Measurements from ENCODE around the gene NR2E1.
A peak's percentile ranks its signal among the peaks of the same experiment; 100 is the strongest.

The NR2E1 gene

GRCh38 chr6:108127826-108128225 lies 38.0 kb upstream of the NR2E1 start:
- no peak overlapping the region for H2BK12ac ChIP-seq (ENCODE audit: low read length in 2 of 2)
- no peak overlapping the region for H2BK5ac ChIP-seq (ENCODE audit: low read depth, low read length, poor library complexity, severe bottlenecking)
- no peak overlapping the region for H3K4me2 ChIP-seq (ENCODE audit: low read length, poor library complexity, severe bottlenecking)
- H4K91ac ChIP-seq (ENCODE audit: low read length): no peak overlapping the region
- no peaks in the 10 kb centered on the region for H3K36me3 ChIP-seq (ENCODE audit: control insufficient read depth in 1 of 2, insufficient read depth in 2 of 2, low read depth in 1 of 2, low read length in 2 of 2)
- no peak overlapping the region for H2BK15ac ChIP-seq (ENCODE audit: low read depth, poor library complexity, severe bottlenecking)
- H3K4ac ChIP-seq (ENCODE audit: low read depth in 1 of 2, low read length in 2 of 2): no peak overlapping the region
- H3K27ac ChIP-seq (ENCODE audit: low read length, poor library complexity, severe bottlenecking): no peak overlapping the region
- H3K9ac ChIP-seq (ENCODE audit: low read length): peak overlapping the region; percentile 71
- WGBS: 52% methylated on average over 2 of the region's 2 CpGs
- no peak overlapping the region for H3K4me3 ChIP-seq (ENCODE audit: insufficient read depth in 1 of 2, low read depth in 1 of 2, low read length in 2 of 2)
- peaks cover 59 to 86% of the 10 kb centered on the region in 2 experiments for H3K27me3 ChIP-seq (ENCODE audit: control insufficient read depth in 1 of 2, insufficient read depth in 1 of 2, low read length in 2 of 2)
- DNase-seq: peak; percentile 67
- H2AFZ ChIP-seq (ENCODE audit: low read depth, low read length): no peak overlapping the region
- H3K18ac ChIP-seq (ENCODE audit: low read depth in 1 of 2, low read length in 2 of 2): no peak overlapping the region
- no peak overlapping the region for H2BK120ac ChIP-seq (ENCODE audit: low read depth, low read length)
- no peak overlapping the region for H3K23ac ChIP-seq (ENCODE audit: low read length in 2 of 2)
- H3K4me1 ChIP-seq (ENCODE audit: control insufficient read depth, insufficient read depth, low read depth, low read length): peaks cover 6% of the 10 kb centered on the region
- no peak overlapping the region for H4K8ac ChIP-seq (ENCODE audit: low read length)
- no peak overlapping the region for H2AK5ac ChIP-seq (ENCODE audit: low read length, severe bottlenecking)
- H3K9me3 ChIP-seq (ENCODE audit: control insufficient read depth, low read length): peaks cover 5% of the 10 kb centered on the region
- H3K14ac ChIP-seq (ENCODE audit: low read length in 2 of 2): no peak overlapping the region
- no peaks in the 10 kb centered on the region for H3K79me1 ChIP-seq (replicated peaks; ENCODE audit: low read length, poor library complexity, severe bottlenecking)

GRCh38 chr6:108130262-108130661 lies 35.6 kb upstream of the NR2E1 start:
- H3K4me2 ChIP-seq (ENCODE audit: low read length, poor library complexity, severe bottlenecking): no peak overlapping the region
- no peaks in the 10 kb centered on the region for H3K36me3 ChIP-seq (ENCODE audit: control insufficient read depth in 1 of 2, insufficient read depth in 2 of 2, low read depth in 1 of 2, low read length in 2 of 2)
- no peak overlapping the region for H2BK15ac ChIP-seq (ENCODE audit: low read depth, poor library complexity, severe bottlenecking)
- H3K27me3 ChIP-seq (ENCODE audit: control insufficient read depth in 1 of 2, insufficient read depth in 1 of 2, low read length in 2 of 2): peaks cover 36 to 75% of the 10 kb centered on the region in 2 experiments
- no peak overlapping the region for H2BK5ac ChIP-seq (ENCODE audit: low read depth, low read length, poor library complexity, severe bottlenecking)
- H3K4me1 ChIP-seq (ENCODE audit: control insufficient read depth, insufficient read depth, low read depth, low read length): peaks cover 1% of the 10 kb centered on the region
- no peaks in the 10 kb centered on the region for H3K9me3 ChIP-seq (ENCODE audit: control insufficient read depth, low read length)
- no peak overlapping the region for H2AK5ac ChIP-seq (ENCODE audit: low read length, severe bottlenecking)
- no peaks in the 10 kb centered on the region for H3K79me1 ChIP-seq (replicated peaks; ENCODE audit: low read length, poor library complexity, severe bottlenecking)
- no peak for DNase-seq
- no peak overlapping the region for H3K9ac ChIP-seq (ENCODE audit: low read length)
- H3K4ac ChIP-seq (ENCODE audit: low read depth in 1 of 2, low read length in 2 of 2): no peak overlapping the region
- H3K18ac ChIP-seq (ENCODE audit: low read depth in 1 of 2, low read length in 2 of 2): no peak overlapping the region
- H2AFZ ChIP-seq (ENCODE audit: low read depth, low read length): no peak overlapping the region
- no peak overlapping the region for H2BK120ac ChIP-seq (ENCODE audit: low read depth, low read length)
- no peak overlapping the region for H4K8ac ChIP-seq (ENCODE audit: low read length)
- H3K23ac ChIP-seq (ENCODE audit: low read length in 2 of 2): no peak overlapping the region
- H4K91ac ChIP-seq (ENCODE audit: low read length): no peak overlapping the region
- H3K4me3 ChIP-seq (ENCODE audit: insufficient read depth in 1 of 2, low read depth in 1 of 2, low read length in 2 of 2): no peak overlapping the region
- H3K14ac ChIP-seq (ENCODE audit: low read length in 2 of 2): no peak overlapping the region
- H3K27ac ChIP-seq (ENCODE audit: low read length, poor library complexity, severe bottlenecking): no peak overlapping the region
- no peak overlapping the region for H2BK12ac ChIP-seq (ENCODE audit: low read length in 2 of 2)

GRCh38 chr6:108132863-108133262 lies 33.0 kb upstream of the NR2E1 start:
- Histone ChIP-seq H2BK120ac (ENCODE audit: low read depth, low read length) (no peak overlapping the region), H3K14ac (ENCODE audit: low read length in 2 of 2) (no peak overlapping the region), H3K4me2 (ENCODE audit: low read length, poor library complexity, severe bottlenecking) (no peak overlapping the region), H3K36me3 (ENCODE audit: control insufficient read depth in 1 of 2, insufficient read depth in 2 of 2, low read depth in 1 of 2, low read length in 2 of 2) (no peaks in the 10 kb centered on the region), H4K8ac (ENCODE audit: low read length) (no peak overlapping the region), H2BK5ac (ENCODE audit: low read depth, low read length, poor library complexity, severe bottlenecking) (no peak overlapping the region), H3K27ac (ENCODE audit: low read length, poor library complexity, severe bottlenecking) (no peak overlapping the region), H3K9me3 (ENCODE audit: control insufficient read depth, low read length) (no peaks in the 10 kb centered on the region), H3K4ac (ENCODE audit: low read depth in 1 of 2, low read length in 2 of 2) (no peak overlapping the region), H3K4me3 (ENCODE audit: insufficient read depth in 1 of 2, low read depth in 1 of 2, low read length in 2 of 2) (no peak overlapping the region), H3K27me3 (ENCODE audit: control insufficient read depth in 1 of 2, insufficient read depth in 1 of 2, low read length in 2 of 2) (peaks cover 25 to 68% of the 10 kb centered on the region in 2 experiments), H4K91ac (ENCODE audit: low read length) (no peak overlapping the region), H3K18ac (ENCODE audit: low read depth in 1 of 2, low read length in 2 of 2) (no peak overlapping the region), H2AFZ (ENCODE audit: low read depth, low read length) (no peak overlapping the region), H3K79me1 (replicated peaks; ENCODE audit: low read length, poor library complexity, severe bottlenecking) (no peaks in the 10 kb centered on the region), H2BK12ac (ENCODE audit: low read length in 2 of 2) (no peak overlapping the region), H3K9ac (ENCODE audit: low read length) (no peak overlapping the region), H3K4me1 (ENCODE audit: control insufficient read depth, insufficient read depth, low read depth, low read length) (peaks cover 1% of the 10 kb centered on the region), H3K23ac (ENCODE audit: low read length in 2 of 2) (no peak overlapping the region), H2BK15ac (ENCODE audit: low read depth, poor library complexity, severe bottlenecking) (no peak overlapping the region), H2AK5ac (ENCODE audit: low read length, severe bottlenecking) (no peak overlapping the region)
- WGBS: 71% methylated on average over 4 of the region's 4 CpGs
- no peak for DNase-seq

- no peak overlapping the region for H2AK5ac ChIP-seq (ENCODE audit: low read length, severe bottlenecking)
- H3K14ac ChIP-seq (ENCODE audit: low read length in 2 of 2): no peak overlapping the region
- H3K23ac ChIP-seq (ENCODE audit: low read length in 2 of 2): no peak overlapping the region
- no peak overlapping the region for H2BK5ac ChIP-seq (ENCODE audit: low read depth, low read length, poor library complexity, severe bottlenecking)
- peak; percentile 78 for DNase-seq
- peak overlapping the region in 1 of 2 experiments; percentile 40 for H2BK12ac ChIP-seq (ENCODE audit: low read length in 2 of 2)
- H3K9ac ChIP-seq (ENCODE audit: low read length): peak overlapping the region; percentile 81
- no peaks in the 10 kb centered on the region for H3K9me3 ChIP-seq (ENCODE audit: control insufficient read depth, low read length)
- peaks cover 21 to 65% of the 10 kb centered on the region in 2 experiments for H3K27me3 ChIP-seq (ENCODE audit: control insufficient read depth in 1 of 2, insufficient read depth in 1 of 2, low read length in 2 of 2)
- peaks cover 1% of the 10 kb centered on the region for H3K4me1 ChIP-seq (ENCODE audit: control insufficient read depth, insufficient read depth, low read depth, low read length)
- H3K36me3 ChIP-seq (ENCODE audit: control insufficient read depth in 1 of 2, insufficient read depth in 2 of 2, low read depth in 1 of 2, low read length in 2 of 2): no peaks in the 10 kb centered on the region
- no peaks in the 10 kb centered on the region for H3K79me1 ChIP-seq (replicated peaks; ENCODE audit: low read length, poor library complexity, severe bottlenecking)
- peak overlapping the region; percentile 78 for H3K27ac ChIP-seq (ENCODE audit: low read length, poor library complexity, severe bottlenecking)
- H2BK15ac ChIP-seq (ENCODE audit: low read depth, poor library complexity, severe bottlenecking): no peak overlapping the region
- no peak overlapping the region for H2BK120ac ChIP-seq (ENCODE audit: low read depth, low read length)
- H3K4me2 ChIP-seq (ENCODE audit: low read length, poor library complexity, severe bottlenecking): peak overlapping the region; percentile 77
- H3K18ac ChIP-seq (ENCODE audit: low read depth in 1 of 2, low read length in 2 of 2): peak overlapping the region in 1 of 2 experiments; percentile 38
- WGBS: 7% methylated on average over 33 of the region's 36 CpGs
- H4K91ac ChIP-seq (ENCODE audit: low read length): no peak overlapping the region
- H2AFZ ChIP-seq (ENCODE audit: low read depth, low read length): no peak overlapping the region
- peak overlapping the region; percentile 41 to 70 for H3K4me3 ChIP-seq (ENCODE audit: insufficient read depth in 1 of 2, low read depth in 1 of 2, low read length in 2 of 2)
- H4K8ac ChIP-seq (ENCODE audit: low read length): peak overlapping the region; percentile 65
- H3K4ac ChIP-seq (ENCODE audit: low read depth in 1 of 2, low read length in 2 of 2): no peak overlapping the region
Observed at GRCh38 chr6:108133594-108134179, 32.1 kb upstream of the NR2E1 start.

All from mesenchymal stem cell (in vitro differentiated cells and primary cell).